Measurements from ENCODE around the gene IRS2. TPM values are rescaled to one million over a fixed set of nuclear protein-coding genes. Genes with fewer than 3 reads are reported as not detected.

Gene IRS2
- total and polyA plus RNA-seq, 2 donors (not counting 3 experiments of a cell fraction or from before 2014, with no cell fraction given) = 1.6 to 4.4 TPM

DNA sequence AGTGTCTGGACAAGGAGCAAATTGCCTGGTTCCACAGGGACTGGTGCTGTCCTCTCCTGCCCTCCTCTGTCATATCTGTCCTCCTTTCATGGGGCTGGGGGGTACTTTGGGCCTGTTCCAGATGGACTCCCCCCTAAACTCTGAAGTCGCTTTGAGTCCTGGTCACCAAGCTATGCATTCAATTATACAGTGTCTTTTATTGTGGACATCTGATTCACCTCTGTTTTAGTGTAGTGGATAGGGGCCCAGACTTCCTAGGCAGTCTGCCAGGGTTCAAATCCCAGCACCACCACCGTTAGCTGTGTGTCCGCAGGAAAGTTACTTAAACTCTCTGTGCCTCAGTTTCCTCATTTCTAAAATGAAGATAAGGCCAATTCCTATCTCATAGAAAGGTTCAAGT, 21.0 kb upstream of the IRS2 start:
- no peaks in the 10 kb centered on the region for H3K9me1 ChIP-seq (replicated peaks; ENCODE audit: control insufficient read depth, extremely low read depth, insufficient read depth, low read length)
- no peaks in the 10 kb centered on the region for H4K20me1 ChIP-seq (replicated peaks; ENCODE audit: control insufficient read depth, extremely low read depth, insufficient read depth, low read length)
- no TSS peak for BruUV-seq (replicated peaks)
- no peak overlapping the region for H3K4me2 ChIP-seq (ENCODE audit: insufficient read depth, low read length)
- no peaks in the 10 kb centered on the region for H3K36me3 ChIP-seq (ENCODE audit: control insufficient read depth in 2 of 2, extremely low read depth in 1 of 2, insufficient read depth in 2 of 2, low read length in 2 of 2)
- TF ChIP-seq MYC (IDR thresholded peaks at IDR 0.05; ENCODE audit: low read depth, low read length) = no peak
- TF ChIP-seq GATA2 (IDR thresholded peaks at IDR 0.05; ENCODE audit: insufficient read depth, insufficient read length, low read depth, low read length) = no peak
- TF ChIP-seq EZH2 (IDR thresholded peaks at IDR 0.05; ENCODE audit: borderline replicate concordance, low read depth, low read length, severe bottlenecking) = no peak
- no peak for TF ChIP-seq POLR2AphosphoS5 (IDR thresholded peaks at IDR 0.05; ENCODE audit: insufficient read depth, low read depth, low read length)
- no peak for TF ChIP-seq JUN (IDR thresholded peaks at IDR 0.05; ENCODE audit: borderline replicate concordance, insufficient read depth, insufficient read length, low read depth)
- TF ChIP-seq, protein P1, sequence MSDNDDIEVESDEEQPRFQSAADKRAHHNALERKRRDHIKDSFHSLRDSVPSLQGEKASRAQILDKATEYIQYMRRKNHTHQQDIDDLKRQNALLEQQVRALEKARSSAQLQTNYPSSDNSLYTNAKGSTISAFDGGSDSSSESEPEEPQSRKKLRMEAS (IDR thresholded peaks at IDR 0.05; ENCODE audit: insufficient read depth, insufficient read length) = no peak
- TF ChIP-seq FOS (IDR thresholded peaks at IDR 0.05; ENCODE audit: borderline replicate concordance, insufficient read depth, low read length) = no peak
- no peak for TF ChIP-seq POLR2A (IDR thresholded peaks at IDR 0.05; ENCODE audit: low read depth, low read length)
- no peak for TF ChIP-seq CTCF (IDR thresholded peaks at IDR 0.05; ENCODE audit: extremely low read depth in 1 of 2, insufficient read depth in 1 of 2, low read depth in 1 of 2, low read length in 2 of 2)
- CTCF ChIA-PET = no interaction called here
- intact Hi-C loops (cut with micrococcal nuclease) = no loop called here
- H3K27me3 ChIP-seq (ENCODE audit: control insufficient read depth in 2 of 2, insufficient read depth in 2 of 2, low read length in 2 of 2) = no peaks in the 10 kb centered on the region
- H3K27ac ChIP-seq (ENCODE audit: insufficient read depth, low read depth, low read length) = no peak overlapping the region
- no peak for DNase-seq (ENCODE audit: low read depth, low spot score)
- no peak overlapping the region for H3K9ac ChIP-seq (replicated peaks; ENCODE audit: extremely low read depth, insufficient read depth, low read length)
- no peak for FAIRE-seq
- H3K4me3 ChIP-seq (replicated peaks in 1 of 3; ENCODE audit: insufficient read depth in 1 of 3, low read depth in 1 of 3, low read length in 3 of 3) = no peak overlapping the region
- H3K9me3 ChIP-seq (replicated peaks; ENCODE audit: control insufficient read depth, insufficient read depth, low read length) = no peaks in the 10 kb centered on the region
- no peaks in the 10 kb centered on the region for H3K79me2 ChIP-seq (ENCODE audit: control insufficient read depth, insufficient read depth, low read length)
- H2AFZ ChIP-seq (ENCODE audit: low read depth, low read length) = no peak overlapping the region
- dilution Hi-C loops (cut with MboI; ENCODE audit: extremely low pct_ligation_motif_present, low sequenced_read_pairs) = no loop called here
- no peaks in the 10 kb centered on the region for H3K4me1 ChIP-seq (ENCODE audit: control insufficient read depth, extremely low read depth, insufficient read depth, low read length)
- POLR2A ChIA-PET = no interaction called here
